Keratinocyte (primary cell): ENCODE measurements around the gene GNPNAT1. TPM values are rescaled to one million over a fixed set of nuclear protein-coding genes. Genes with fewer than 3 reads are reported as not detected.
A peak's percentile ranks its signal among the peaks of the same experiment; 100 is the strongest.

Experiments
- DNase-seq: peaks from one replicate; pipeline ENCODE4 v3.0.0-alpha.2; 2011; ENCODE audit warnings: low read depth, missing footprints, low spot score
- FAIRE-seq: peaks from 2 replicates; lab custom pipeline; 2011; peaks lifted over from hg19 to GRCh38; lab: Jason Lieb, UNC
- H2AFZ ChIP-seq: 2 replicates; pipeline ENCODE4 v1.6.0; 2012; ENCODE audit warnings: low read length, control low read depth, inconsistent platforms; ENCODE audit not compliant: control insufficient read depth
- H3K27ac ChIP-seq: 2 replicates; pipeline ENCODE4 v1.5.1; 2011; ENCODE audit warnings: low read length; ENCODE audit not compliant: control insufficient read depth, insufficient read depth
- H3K27me3 ChIP-seq: 3 replicates; pipeline ENCODE4 v1.6.0; 2011; ENCODE audit warnings: low read length; ENCODE audit not compliant: control insufficient read depth, insufficient read depth; ENCODE audit errors: extremely low read depth
- H3K36me3 ChIP-seq, 2 experiments: 2 replicates in 1 of 2; 3 replicates in 1 of 2; pipeline ENCODE4 v1.5.1; 2011; ENCODE audit warnings: low read length in 2 of 2, mild to moderate bottlenecking in 1 of 2; ENCODE audit not compliant: control insufficient read depth in 2 of 2, insufficient read depth in 2 of 2; ENCODE audit errors: extremely low read depth in 1 of 2
- H3K4me1 ChIP-seq: 3 replicates; pipeline ENCODE4 v1.5.1; 2011; ENCODE audit warnings: low read length; ENCODE audit not compliant: control insufficient read depth, insufficient read depth; ENCODE audit errors: extremely low read depth
- H3K4me2 ChIP-seq: 3 replicates; pipeline ENCODE4 v1.6.0; 2011; ENCODE audit warnings: low read depth, low read length; ENCODE audit not compliant: control insufficient read depth, insufficient read depth; ENCODE audit errors: extremely low read depth
- H3K4me3 ChIP-seq, 3 experiments: fragments of 200-600 bp in 1 of 3; sonication (generic) in 1 of 3; 2 replicates in 2 of 3; 3 replicates in 1 of 3; pipeline ENCODE4 v1.5.1; 2011 to 2016; ENCODE audit warnings: low read length in 3 of 3, mild to moderate bottlenecking in 3 of 3, control low read depth in 2 of 3, inconsistent platforms in 1 of 3, low read depth in 1 of 3, mixed read lengths in 1 of 3, mixed run types in 1 of 3, moderate library complexity in 1 of 3; ENCODE audit not compliant: control insufficient read depth in 2 of 3, insufficient read depth in 2 of 3; ENCODE audit errors: extremely low read depth in 1 of 3
- H3K79me2 ChIP-seq: 2 replicates; pipeline ENCODE4 v1.6.0; 2012; ENCODE audit warnings: low read length; ENCODE audit not compliant: control insufficient read depth, insufficient read depth
- H3K9ac ChIP-seq: 3 replicates; pipeline ENCODE4 v1.6.0; 2011; ENCODE audit warnings: low read length; ENCODE audit not compliant: control insufficient read depth, insufficient read depth; ENCODE audit errors: extremely low read depth
- H3K9me1 ChIP-seq: 3 replicates; pipeline ENCODE4 v1.6.0; 2011; ENCODE audit warnings: low read length; ENCODE audit not compliant: control insufficient read depth, insufficient read depth; ENCODE audit errors: extremely low read depth
- H3K9me3 ChIP-seq: 2 replicates; pipeline ENCODE4 v1.5.1; 2012; ENCODE audit warnings: low read depth, low read length; ENCODE audit not compliant: control insufficient read depth
- H4K20me1 ChIP-seq: 3 replicates; pipeline ENCODE4 v1.6.0; 2011; ENCODE audit warnings: low read length; ENCODE audit not compliant: control insufficient read depth, insufficient read depth; ENCODE audit errors: extremely low read depth
- CTCF ChIP-seq, 3 experiments: IDR thresholded peaks in 1 of 3; conservative IDR thresholded peaks in 1 of 3; optimal IDR thresholded peaks in 1 of 3; 2 replicates in 2 of 3; 3 replicates in 1 of 3; pipeline versions ENCODE3 to v1.5.1; 2011; ENCODE audit warnings: low read length in 3 of 3, mild to moderate bottlenecking in 3 of 3, moderate library complexity in 2 of 3, control low read depth in 1 of 3, inconsistent platforms in 1 of 3; ENCODE audit not compliant: insufficient read depth in 2 of 3; ENCODE audit errors: extremely low read depth in 1 of 3
- EZH2 ChIP-seq: IDR thresholded peaks from one replicate; pipeline ENCODE4 v1.6.1; 2012; ENCODE audit warnings: inconsistent platforms, mild to moderate bottlenecking, low read length, moderate library complexity
- dilution Hi-C: fragments of 300-500 bp; cut with MboI; formaldehyde crosslinking; loops from one replicate; pipeline ENCODE4 v1.7.0; 2020; ENCODE audit warnings: low sequenced_read_pairs; ENCODE audit not compliant: extremely low pct_ligation_motif_present
- polyA plus RNA-seq, 5 experiments: library from polyadenylated mRNA; depleted of rRNA in 3 of 5; stranded (reverse) in 3 of 5; stranded (forward) in 1 of 5; unstranded in 1 of 5; fragments of >200 nt; gene quantifications; 1 replicate in 1 of 5; 2 replicates in 3 of 5; 3 replicates in 1 of 5; pipeline versions ENCODE4 v1.2.1 to v1.2.3, GENCODE V29; 2011 to 2012; ENCODE audit warnings: missing spikeins in 2 of 5, low read depth in 1 of 5, low replicate concordance in 1 of 5

The GNPNAT1 gene
- polyA plus RNA-seq, 1 donor (not counting 4 experiments of a cell fraction or from before 2014, with no cell fraction given), result 45.5 TPM

- Histone ChIP-seq H3K9ac (peak overlapping the region; percentile 79), H2AFZ (peak overlapping the region; percentile 93), H3K4me3 (peak overlapping the region; percentile 51 to 94 (median 85)), H3K36me3 (no peaks in the 10 kb centered on the region), H4K20me1 (no peaks in the 10 kb centered on the region), H3K4me1 (peaks cover 19% of the 10 kb centered on the region), H3K27ac (peak overlapping the region; percentile 70), H3K9me1 (no peaks in the 10 kb centered on the region), H3K4me2 (peak overlapping the region; percentile 98), H3K79me2 (peaks cover 44% of the 10 kb centered on the region), H3K27me3 (no peaks in the 10 kb centered on the region), H3K9me3 (no peaks in the 10 kb centered on the region)
- DNase-seq (no peak), FAIRE-seq (no peak)
- TF ChIP-seq EZH2 (no peak), CTCF (optimal IDR thresholded peaks at IDR 0.05 in 1 of 3, IDR thresholded peaks at IDR 0.05 in 1 of 3, conservative IDR thresholded peaks at IDR 0.05 in 1 of 3; ENCODE audit: extremely low read depth in 1 of 3, insufficient read depth in 2 of 3, low read length in 3 of 3) (no peak)
- dilution Hi-C loops, result no loop called here
Measured at GRCh38 chr14:52790756-52791222, 618 bp downstream of the GNPNAT1 start.

GRCh38 chr14:52790011-52790755, 1.2 kb downstream of the GNPNAT1 start:
- Histone ChIP-seq H3K4me3 (peak overlapping the region; percentile 51 to 94 (median 85)), H3K9me3 (no peaks in the 10 kb centered on the region), H3K36me3 (no peaks in the 10 kb centered on the region), H3K4me1 (peaks cover 19% of the 10 kb centered on the region), H4K20me1 (no peaks in the 10 kb centered on the region), H3K9ac (peak overlapping the region; percentile 79), H3K27me3 (no peaks in the 10 kb centered on the region), H3K27ac (peak overlapping the region; percentile 70), H3K79me2 (peaks cover 46% of the 10 kb centered on the region), H2AFZ (peak overlapping the region; percentile 93), H3K4me2 (peak overlapping the region; percentile 98), H3K9me1 (no peaks in the 10 kb centered on the region)
- TF ChIP-seq EZH2, result no peak
- no peak for TF ChIP-seq CTCF (optimal IDR thresholded peaks at IDR 0.05 in 1 of 3, IDR thresholded peaks at IDR 0.05 in 1 of 3, conservative IDR thresholded peaks at IDR 0.05 in 1 of 3; ENCODE audit: extremely low read depth in 1 of 3, insufficient read depth in 2 of 3, low read length in 3 of 3)
- DNase-seq, result no peak
- FAIRE-seq, result no peak
- dilution Hi-C loops, result no loop called here
